ENCODE measurements around the gene PNPLA6.

PNPLA6 gene

DNA sequence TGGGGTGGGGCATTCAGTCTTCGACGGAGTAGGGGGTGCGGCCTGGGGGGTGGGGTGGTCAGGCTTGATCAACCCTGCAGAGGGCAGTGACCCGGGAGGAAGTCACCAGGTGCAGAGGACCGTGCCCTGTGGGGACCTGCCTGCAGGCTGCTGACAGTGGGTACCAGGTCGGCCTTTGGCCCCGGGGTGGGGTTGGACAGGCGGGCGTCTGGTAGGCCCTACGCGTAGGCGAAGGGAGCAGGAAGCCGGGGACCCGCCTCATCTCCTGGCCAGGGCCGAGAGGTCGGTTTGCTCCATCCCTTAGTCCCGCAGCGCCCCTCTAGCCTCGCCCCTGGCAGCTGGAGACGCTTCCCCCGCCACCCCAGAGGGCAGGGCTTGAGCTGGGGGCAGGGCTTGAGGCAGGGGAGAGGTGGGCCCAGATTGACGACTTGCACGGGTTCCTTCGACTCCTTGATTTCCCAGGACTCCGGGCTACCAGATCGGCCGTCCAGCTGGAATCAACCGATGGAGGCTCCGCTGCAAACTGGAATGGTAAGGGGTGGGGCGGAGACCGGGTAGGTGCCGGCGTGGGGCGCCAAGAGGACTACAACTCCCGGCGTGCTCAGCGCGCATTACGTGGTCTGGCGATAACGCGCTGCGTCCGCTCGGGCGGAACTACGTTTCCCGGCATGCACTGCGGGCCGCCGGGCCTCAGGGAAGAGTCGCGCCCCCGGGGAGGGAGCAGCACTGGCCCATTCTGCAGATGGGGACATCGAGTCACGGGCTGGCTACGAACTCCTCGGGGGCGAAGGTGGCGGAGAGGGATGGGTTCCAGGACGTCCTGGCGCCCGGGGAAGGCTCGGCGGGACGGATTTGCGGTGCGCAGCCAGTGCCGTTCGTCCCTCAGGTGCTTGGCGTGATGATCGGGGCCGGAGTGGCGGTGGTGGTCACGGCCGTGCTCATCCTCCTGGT lies at the start of gene PNPLA6:
TSS of gene PNPLA6 (plus strand) at position 671 of the 951 bp plus-strand sequence. CDS start at position 743, 72 bp downstream.
- peak; percentile 81 to 92 (median 88) for DNase-seq

- DNase-seq: no peak
These were observed 48.6 kb upstream of the PNPLA6 start for GRCh38 chr19:7486923-7487322.

DNA sequence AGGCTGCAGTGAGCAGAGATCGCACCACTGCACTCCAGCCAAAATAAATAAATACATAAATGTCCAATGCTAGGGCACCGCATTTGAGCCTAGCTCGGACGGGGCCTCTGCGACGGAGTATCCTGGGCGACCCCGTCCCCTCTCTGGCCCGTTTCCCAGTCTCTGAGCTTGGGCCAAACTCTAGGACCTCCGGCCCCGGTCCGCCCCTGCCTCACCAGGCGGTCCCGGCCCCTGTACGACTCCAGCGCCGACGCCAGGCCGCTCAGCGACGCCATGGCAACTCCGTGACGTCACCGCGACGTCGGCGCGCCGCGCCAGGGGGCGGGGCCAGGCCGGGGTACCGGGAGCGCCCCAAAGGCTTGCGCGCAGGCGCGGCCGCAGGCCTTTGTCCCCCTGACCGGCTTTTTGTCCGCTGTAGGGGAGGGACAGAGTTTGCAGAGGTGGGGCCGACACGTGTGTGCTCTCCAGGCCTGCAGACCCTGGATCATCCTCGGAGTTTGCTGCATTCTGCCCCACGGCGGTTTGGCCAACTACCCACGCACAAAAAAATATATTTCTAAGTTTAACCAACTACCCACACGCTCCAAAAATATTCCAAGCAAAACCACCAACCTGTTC lies 46.7 kb upstream of the PNPLA6 start, which contains the start of gene PEX11G:
TSS of gene PEX11G (minus strand) at position 300 of the 618 bp plus-strand sequence. CDS start at position 275, 25 bp downstream.
- DNase-seq: peak; percentile 76 to 90 (median 87)

GRCh38 chr19:7489609-7490044 lies 45.9 kb upstream of the PNPLA6 start:
- no peak for DNase-seq

- DNase-seq: no peak
These were observed 43.4 kb upstream of the PNPLA6 start for GRCh38 chr19:7492142-7492541.

DNA sequence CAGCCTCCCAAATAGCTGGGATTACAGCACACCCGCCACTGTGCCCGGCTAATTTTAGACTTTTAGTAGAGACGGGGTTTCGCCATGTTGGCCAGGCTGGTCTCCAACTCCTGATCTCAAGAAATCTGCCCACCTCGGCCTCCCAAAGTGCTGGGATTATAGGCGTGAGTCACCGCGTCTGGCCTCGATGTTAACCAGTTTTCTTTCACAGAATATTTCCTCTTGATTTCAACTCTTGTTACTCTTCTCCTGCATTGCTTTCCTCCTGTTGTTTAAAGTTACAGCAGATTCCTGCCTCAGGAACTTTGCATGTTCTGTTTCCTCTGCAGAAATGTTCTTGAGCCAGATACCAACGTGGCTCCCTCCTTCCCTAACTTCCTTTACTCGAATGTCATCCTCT lies 43.0 kb upstream of the PNPLA6 start:
- DNase-seq: no peak

DNA sequence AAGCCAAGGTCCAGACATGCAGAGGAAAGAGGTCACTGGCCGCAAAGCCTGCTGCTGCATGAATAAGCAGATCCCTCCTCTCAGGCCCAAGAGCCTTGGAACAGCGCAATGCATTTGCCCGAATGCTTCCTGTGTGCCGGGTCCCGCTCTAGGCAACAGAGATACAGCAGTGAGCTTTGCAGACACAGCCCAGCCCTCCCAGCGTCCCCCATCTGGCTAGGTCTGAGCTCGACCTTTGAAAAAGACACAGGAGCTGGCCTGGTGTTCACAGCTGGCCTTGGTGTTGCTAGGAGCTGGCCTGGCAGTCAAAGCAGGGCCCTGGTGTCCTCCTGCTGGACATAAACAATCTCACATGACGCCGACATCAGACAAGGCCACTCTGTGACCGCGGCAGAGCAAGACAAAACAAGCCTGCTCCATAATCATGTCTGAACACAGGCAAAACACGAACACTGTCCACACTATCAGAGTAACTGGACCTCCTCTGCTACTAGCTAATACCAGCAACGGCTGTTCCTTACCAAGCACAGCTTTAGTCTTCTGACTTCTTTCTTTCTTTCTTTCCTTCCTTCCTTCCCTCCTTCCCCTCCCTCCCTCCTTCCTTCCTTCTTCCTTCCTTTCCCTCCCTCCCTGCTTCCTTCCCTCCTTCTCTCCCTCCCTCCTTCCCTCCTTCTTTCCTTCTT lies 41.0 kb upstream of the PNPLA6 start:
- DNase-seq: no peak

DNA sequence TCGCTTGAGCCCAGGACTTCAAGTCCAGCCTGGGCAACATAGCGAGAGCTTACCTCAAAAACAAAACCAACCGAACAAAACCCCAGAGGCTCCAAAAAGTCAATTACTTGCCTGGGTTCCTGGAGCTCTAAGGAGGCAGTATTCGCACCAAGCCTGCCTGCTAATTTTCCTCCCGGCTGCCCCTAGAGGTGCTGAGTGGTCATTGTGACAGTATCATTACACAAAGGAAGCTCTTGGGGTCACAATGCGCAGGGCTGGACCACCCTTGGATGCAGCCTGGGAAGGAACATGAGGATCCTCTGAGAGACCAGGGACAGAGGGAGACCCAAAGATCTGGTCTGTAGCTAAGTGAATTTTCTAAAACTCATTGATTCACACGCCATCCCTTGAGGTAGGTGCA lies 38.2 kb upstream of the PNPLA6 start:
- no peak for DNase-seq

DNA sequence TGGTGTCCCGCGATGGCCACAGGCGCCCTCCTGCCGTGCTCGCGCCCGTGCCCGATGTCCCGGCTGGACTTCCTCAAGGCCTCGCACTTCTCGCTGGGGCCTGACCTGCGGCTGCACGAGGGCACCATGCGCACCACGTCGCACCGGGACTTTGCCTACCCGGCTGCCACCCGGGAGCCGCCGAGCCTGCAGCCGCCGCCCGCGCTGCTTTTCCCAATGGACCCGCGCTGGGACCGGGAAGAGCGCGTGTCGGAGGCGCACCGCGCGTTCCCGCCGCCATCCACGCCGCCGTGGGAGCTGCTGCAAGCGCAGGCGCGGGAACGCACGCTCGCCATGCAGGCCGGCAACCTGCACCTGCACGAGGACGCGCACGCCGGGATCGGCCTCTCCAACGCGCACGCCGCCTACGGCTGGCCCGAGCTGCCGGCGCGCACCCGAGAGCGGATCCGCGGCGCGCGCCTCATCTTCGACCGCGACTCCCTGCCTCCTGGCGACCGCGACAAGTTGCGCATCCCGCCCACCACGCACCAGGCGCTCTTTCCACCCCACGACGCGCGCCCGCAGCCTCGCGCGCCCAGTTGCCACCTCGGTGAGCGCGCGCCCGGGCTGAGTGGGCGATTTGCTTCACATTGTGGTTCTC lies 34.6 kb upstream of the PNPLA6 start:
- DNase-seq: peak in 3 of 6 experiments; percentile 23 to 39 (median 27)

GRCh38 chr19:7502552-7502951 lies 33.0 kb upstream of the PNPLA6 start:
- DNase-seq: no peak

- no peak for DNase-seq
These were observed 30.8 kb upstream of the PNPLA6 start for GRCh38 chr19:7504684-7505083.

DNA sequence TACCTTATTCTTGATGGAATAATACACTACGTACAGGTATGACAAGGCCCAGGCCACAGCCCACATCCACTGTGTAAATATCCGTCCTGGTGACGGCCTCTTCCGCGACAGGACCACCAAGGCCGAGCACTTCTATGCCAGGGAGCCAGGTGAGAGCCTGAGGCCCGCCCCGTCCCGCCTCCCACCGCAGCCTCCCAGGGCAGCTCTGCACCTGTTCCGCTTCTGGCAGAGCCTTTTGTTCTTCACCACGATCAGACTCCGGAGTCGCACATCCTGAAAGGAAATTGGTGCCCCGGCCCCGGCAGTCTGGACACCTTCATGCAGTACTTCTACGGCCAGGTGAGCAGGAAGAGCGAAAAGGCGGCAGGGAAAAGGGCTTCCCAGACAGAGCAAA lies 30.2 kb upstream of the PNPLA6 start:
- DNase-seq: peak in 2 of 6 experiments; percentile 11 to 17

DNA sequence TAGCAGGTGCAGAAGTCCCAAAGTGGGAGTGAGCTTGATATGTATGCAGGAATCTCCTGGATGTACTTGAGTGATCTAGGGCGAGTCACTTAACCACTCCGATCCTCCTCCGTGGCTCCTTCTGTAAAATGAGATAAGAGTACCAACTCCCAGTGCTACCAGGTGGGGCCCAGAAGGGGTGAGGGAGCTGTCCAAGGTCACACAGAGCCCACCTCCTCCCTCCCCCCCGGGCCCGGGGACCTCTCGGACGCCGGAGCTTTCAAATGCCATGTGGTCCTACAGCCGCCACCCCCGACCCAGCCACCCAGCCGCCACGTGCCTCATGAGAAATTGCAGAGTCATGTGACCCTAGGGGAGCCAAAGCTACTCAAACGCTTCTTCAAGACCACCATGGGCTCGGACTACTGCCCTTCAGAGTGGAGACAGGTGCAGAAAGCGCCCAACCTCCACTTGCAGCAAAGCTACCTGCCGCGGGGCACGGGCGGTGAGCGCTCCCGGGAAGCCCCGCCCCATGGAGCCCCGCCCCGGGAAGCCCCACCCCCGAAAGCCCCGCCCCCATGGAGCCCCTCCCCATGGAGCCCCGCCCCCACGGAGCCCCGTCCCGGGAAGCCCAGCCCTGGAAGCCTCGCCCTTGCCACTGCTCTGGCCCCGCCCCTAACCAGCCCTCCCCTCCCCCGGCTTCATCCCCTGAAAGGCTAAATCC lies 29.7 kb upstream of the PNPLA6 start:
- DNase-seq: peak in 2 of 6 experiments; percentile 28 to 32

- DNase-seq: peak in 1 of 6 experiments; percentile 29
These were observed 28.9 kb upstream of the PNPLA6 start for GRCh38 chr19:7506385-7507328.

GRCh38 chr19:7507884-7508283 lies 27.6 kb upstream of the PNPLA6 start:
- no peak for DNase-seq

DNA sequence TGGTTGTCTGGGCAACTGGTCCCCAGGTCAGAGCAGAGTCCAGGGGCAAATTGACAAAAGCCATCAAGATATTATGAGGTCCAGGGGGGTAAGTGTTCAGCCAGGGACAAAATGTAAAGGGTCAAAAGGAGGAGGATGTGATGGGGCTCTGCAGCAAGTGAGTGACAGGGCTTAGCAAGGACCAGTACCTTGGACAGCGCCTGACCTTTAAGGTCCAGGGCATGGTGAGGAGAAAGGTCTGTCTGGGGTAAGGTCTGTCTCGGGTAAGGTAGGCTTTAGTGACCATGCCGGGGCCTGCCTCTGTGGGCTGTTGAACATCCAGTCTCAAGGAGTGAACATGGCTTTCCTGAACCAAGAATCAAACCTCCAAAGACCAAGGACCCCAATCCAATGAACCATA lies 25.9 kb upstream of the PNPLA6 start:
- no peak for DNase-seq

- no peak for DNase-seq
These were observed 23.1 kb upstream of the PNPLA6 start for GRCh38 chr19:7512400-7512851.

- DNase-seq: no peak
These were observed 21.5 kb upstream of the PNPLA6 start for GRCh38 chr19:7513809-7514642.

- no peak for DNase-seq
These were observed 20.3 kb upstream of the PNPLA6 start for GRCh38 chr19:7515110-7515644.
